Ovary (tissue), 3 donors: Measurements from ENCODE around the gene SMARCD1.

Experiments used
- CTCF ChIP-seq, 3 donors: fragments of 450-650 bp in 2 of 3; fragments of 200-600 bp in 1 of 3; IDR thresholded peaks; one replicate each; pipeline versions ENCODE4 v1.5.1 to v1.8.0; 2016 to 2022; ENCODE audit warnings: antibody characterized with exemption in 3 of 3, mild to moderate bottlenecking in 1 of 3
- EP300 ChIP-seq: sonication (generic); formaldehyde crosslinking; IDR thresholded peaks from one replicate; pipeline ENCODE4 v1.6.1; 2017; ENCODE audit warnings: antibody characterized with exemption
- donor health status: DM: no; HTN: no; CAD: no.

- TF ChIP-seq EP300 (no peak), CTCF (IDR thresholded peaks at IDR 0.05) (no peak)
These were observed 23.0 kb upstream of the SMARCD1 start for GRCh38 chr12:50061946-50062686.
